Measurements from ENCODE around the gene RNF20.

DNA sequence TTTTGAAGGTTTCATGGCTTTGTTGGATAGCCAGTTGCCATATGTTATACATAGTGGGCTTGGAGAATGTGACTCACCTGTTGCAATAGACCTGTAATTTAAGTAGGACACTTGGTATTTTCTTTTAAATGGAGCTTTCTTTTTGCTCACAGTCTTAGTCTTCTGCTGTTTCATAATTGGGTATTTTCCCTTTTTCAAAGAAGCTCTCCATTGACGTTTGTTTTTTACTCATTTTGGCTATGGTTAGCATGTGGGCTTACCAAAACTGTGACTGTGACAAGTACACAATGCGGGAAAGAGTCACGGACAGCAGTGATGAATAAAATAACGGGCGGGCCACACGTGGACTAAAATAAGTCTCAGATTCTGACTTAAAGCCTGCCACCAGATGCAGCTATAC is 23.2 kb upstream of the RNF20 start:
- TF ChIP-seq, protein P1, sequence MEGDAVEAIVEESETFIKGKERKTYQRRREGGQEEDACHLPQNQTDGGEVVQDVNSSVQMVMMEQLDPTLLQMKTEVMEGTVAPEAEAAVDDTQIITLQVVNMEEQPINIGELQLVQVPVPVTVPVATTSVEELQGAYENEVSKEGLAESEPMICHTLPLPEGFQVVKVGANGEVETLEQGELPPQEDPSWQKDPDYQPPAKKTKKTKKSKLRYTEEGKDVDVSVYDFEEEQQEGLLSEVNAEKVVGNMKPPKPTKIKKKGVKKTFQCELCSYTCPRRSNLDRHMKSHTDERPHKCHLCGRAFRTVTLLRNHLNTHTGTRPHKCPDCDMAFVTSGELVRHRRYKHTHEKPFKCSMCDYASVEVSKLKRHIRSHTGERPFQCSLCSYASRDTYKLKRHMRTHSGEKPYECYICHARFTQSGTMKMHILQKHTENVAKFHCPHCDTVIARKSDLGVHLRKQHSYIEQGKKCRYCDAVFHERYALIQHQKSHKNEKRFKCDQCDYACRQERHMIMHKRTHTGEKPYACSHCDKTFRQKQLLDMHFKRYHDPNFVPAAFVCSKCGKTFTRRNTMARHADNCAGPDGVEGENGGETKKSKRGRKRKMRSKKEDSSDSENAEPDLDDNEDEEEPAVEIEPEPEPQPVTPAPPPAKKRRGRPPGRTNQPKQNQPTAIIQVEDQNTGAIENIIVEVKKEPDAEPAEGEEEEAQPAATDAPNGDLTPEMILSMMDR (IDR thresholded peaks at IDR 0.05), result no peak
- TF ChIP-seq EZH2 (IDR thresholded peaks at IDR 0.05; ENCODE audit: borderline replicate concordance, insufficient read depth, low read depth, low read length, poor library complexity, severe bottlenecking), result no peak
